A673 (cell line): ENCODE results near the gene NTRK3. TPM values are rescaled to one million over a fixed set of nuclear protein-coding genes. Genes with fewer than 3 reads are reported as not detected.

Experiments used
- BruUV-seq: library from RNA; stranded (reverse); fragments of 400-500 nt; replicated peaks from 2 replicates; lab custom pipeline; 2021; lab: Mats Ljungman, UMichigan
- CTCF ChIA-PET: fragments of 300-600 bp; sonication (Branson Sonifier 250); formaldehyde crosslinking; loops from one replicate; lab custom pipeline; 2022; ENCODE audit warnings: antibody characterized with exemption; lab: Charles Lee
- POLR2A ChIA-PET: fragments of 300-600 bp; sonication (Branson Sonifier 250); formaldehyde crosslinking; loops from one replicate; lab custom pipeline; 2022; ENCODE audit warnings: antibody characterized with exemption; ENCODE audit not compliant: low non-redundant PET; lab: Charles Lee
- DNase-seq: peaks from one replicate; pipeline ENCODE4 v3.0.0-alpha.2; 2015; ENCODE audit warnings: low spot score
- H3K27ac ChIP-seq: fragments of 200-600 bp; sonication (generic); 2 replicates; pipeline ENCODE4 v1.5.1; 2016; ENCODE audit warnings: mixed run types, low read depth, mild to moderate bottlenecking, mixed read lengths, antibody characterized with exemption, low read length; ENCODE audit not compliant: poor library complexity, severe bottlenecking
- H3K27me3 ChIP-seq: fragments of 200-600 bp; sonication (generic); replicated peaks from 2 replicates; pipeline ENCODE4 v1.6.1; 2017; ENCODE audit warnings: mixed run types, low read depth, mild to moderate bottlenecking, mixed read lengths, antibody characterized with exemption, low read length; ENCODE audit not compliant: insufficient read depth, poor library complexity
- H3K36me3 ChIP-seq: fragments of 200-600 bp; sonication (generic); 2 replicates; pipeline ENCODE4 v1.6.1; 2016; ENCODE audit warnings: mixed run types, mild to moderate bottlenecking, mixed read lengths, antibody characterized with exemption, low read length; ENCODE audit not compliant: insufficient read depth, poor library complexity, severe bottlenecking
- H3K4me1 ChIP-seq: fragments of 200-600 bp; sonication (generic); 2 replicates; pipeline ENCODE4 v1.6.1; 2017; ENCODE audit warnings: mixed run types, mild to moderate bottlenecking, mixed read lengths, antibody characterized with exemption, low read length; ENCODE audit not compliant: insufficient read depth, poor library complexity, severe bottlenecking
- H3K4me3 ChIP-seq: fragments of 200-600 bp; sonication (generic); 2 replicates; pipeline ENCODE4 v1.5.1; 2016; ENCODE audit warnings: low read depth, mixed run types, mild to moderate bottlenecking, mixed read lengths, low read length; ENCODE audit not compliant: poor library complexity, severe bottlenecking
- H3K9me3 ChIP-seq: fragments of 200-600 bp; sonication (generic); 2 replicates; pipeline ENCODE4 v1.6.1; 2016; ENCODE audit warnings: mixed run types, low read depth, mild to moderate bottlenecking, mixed read lengths, antibody characterized with exemption, low read length; ENCODE audit not compliant: poor library complexity, severe bottlenecking
- EZH2 ChIP-seq: fragments of 200-600 bp; sonication (generic); IDR thresholded peaks from 2 replicates; pipeline ENCODE4 v1.6.1; 2017; ENCODE audit warnings: borderline replicate concordance, low read depth, mild to moderate bottlenecking, mixed read lengths, antibody characterized with exemption, low read length; ENCODE audit not compliant: poor library complexity, severe bottlenecking
- intact Hi-C: fragments of 100-400 bp; cut with micrococcal nuclease; formaldehyde crosslinking; loops from one replicate; pipeline ENCODE4 v1.10.0; 2022; ENCODE audit not compliant: unreplicated experiment
- total RNA-seq: library from RNA; stranded (reverse); gene quantifications from 2 replicates; pipeline ENCODE4 v1.2.3, GENCODE V29; 2021
- TF ChIP-seq, protein P1 (sequence below): fragments of 300-800, 200-600 bp; sonication (generic); conservative IDR thresholded peaks from 2 replicates; pipeline ENCODE4 v1.5.1; 2017; ENCODE audit warnings: low read depth, mild to moderate bottlenecking, antibody characterized with exemption, low read length, moderate library complexity, mixed read lengths

Gene NTRK3
- total RNA-seq, 1 experiment from 2014 or later = not detected

DNA sequence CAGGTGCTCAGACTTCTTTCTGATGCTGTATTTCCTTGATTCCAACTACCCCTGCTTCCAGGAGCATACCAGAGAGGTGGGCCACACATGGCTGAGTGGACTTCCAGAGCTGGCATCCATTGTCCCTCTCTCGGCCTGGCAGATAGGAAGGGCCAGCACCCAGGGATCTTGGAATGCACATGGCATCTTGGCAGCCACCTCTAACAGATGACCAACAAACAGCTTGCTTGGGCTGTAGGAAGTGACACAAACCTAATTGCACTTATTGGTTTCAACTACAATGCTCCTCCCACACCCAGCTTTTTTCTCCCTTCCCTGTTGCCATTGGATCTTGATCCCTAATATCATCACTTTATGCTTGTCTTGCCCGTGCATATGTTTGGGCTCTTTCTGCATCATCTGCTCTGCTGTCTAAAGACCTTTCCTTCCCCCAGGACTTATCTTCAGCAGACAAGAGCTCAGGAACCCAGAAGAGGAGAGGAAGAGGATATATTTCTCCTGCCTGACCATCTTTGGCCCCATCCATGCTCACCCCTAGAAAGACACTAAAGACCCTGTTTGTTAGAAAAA, 294.6 kb downstream of the NTRK3 start:
- BruUV-seq = no TSS peak
- DNase-seq = no peak
- peaks cover 2% of the 10 kb centered on the region for H3K27me3 ChIP-seq
- H3K4me1 ChIP-seq = no peaks in the 10 kb centered on the region
- no peaks in the 10 kb centered on the region for H3K9me3 ChIP-seq
- intact Hi-C loops = no loop called here
- H3K36me3 ChIP-seq = no peaks in the 10 kb centered on the region
- H3K4me3 ChIP-seq = no peak overlapping the region
- POLR2A ChIA-PET = no interaction called here
- CTCF ChIA-PET = no interaction called here
- H3K27ac ChIP-seq = no peak overlapping the region
- TF ChIP-seq EZH2 = no peak
- TF ChIP-seq, protein P1, sequence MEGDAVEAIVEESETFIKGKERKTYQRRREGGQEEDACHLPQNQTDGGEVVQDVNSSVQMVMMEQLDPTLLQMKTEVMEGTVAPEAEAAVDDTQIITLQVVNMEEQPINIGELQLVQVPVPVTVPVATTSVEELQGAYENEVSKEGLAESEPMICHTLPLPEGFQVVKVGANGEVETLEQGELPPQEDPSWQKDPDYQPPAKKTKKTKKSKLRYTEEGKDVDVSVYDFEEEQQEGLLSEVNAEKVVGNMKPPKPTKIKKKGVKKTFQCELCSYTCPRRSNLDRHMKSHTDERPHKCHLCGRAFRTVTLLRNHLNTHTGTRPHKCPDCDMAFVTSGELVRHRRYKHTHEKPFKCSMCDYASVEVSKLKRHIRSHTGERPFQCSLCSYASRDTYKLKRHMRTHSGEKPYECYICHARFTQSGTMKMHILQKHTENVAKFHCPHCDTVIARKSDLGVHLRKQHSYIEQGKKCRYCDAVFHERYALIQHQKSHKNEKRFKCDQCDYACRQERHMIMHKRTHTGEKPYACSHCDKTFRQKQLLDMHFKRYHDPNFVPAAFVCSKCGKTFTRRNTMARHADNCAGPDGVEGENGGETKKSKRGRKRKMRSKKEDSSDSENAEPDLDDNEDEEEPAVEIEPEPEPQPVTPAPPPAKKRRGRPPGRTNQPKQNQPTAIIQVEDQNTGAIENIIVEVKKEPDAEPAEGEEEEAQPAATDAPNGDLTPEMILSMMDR = no peak

DNA sequence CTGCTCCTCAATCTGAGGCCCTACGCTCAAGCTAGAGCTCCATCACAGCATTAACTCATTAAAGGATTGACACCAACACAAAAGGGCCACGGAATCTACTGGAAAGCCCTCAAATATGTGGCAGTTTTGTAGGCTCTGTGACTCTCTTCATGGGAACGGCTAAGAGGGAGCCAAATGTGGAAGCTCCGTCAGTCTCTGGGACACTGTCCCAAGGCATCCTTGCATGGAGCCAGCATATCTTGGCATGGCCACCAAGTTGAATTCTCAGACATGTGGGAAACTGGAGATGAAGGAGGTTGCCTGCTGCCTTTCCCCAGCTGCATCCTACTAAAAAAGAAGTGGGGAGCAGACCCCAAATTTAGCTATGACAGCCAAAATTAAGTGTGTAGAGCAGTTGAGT, 296.9 kb downstream of the NTRK3 start:
- intact Hi-C loops = no loop called here
- Histone ChIP-seq H3K9me3 (no peaks in the 10 kb centered on the region), H3K4me3 (no peak overlapping the region), H3K36me3 (no peaks in the 10 kb centered on the region), H3K27me3 (peaks cover 2% of the 10 kb centered on the region), H3K27ac (no peak overlapping the region), H3K4me1 (no peaks in the 10 kb centered on the region)
- no peak for DNase-seq
- no TSS peak for BruUV-seq
- TF ChIP-seq, protein P1 = no peak
- TF ChIP-seq EZH2 = no peak
- POLR2A ChIA-PET = interaction anchor here (0.6 kb wide), 1 partner anchor 135 kb away, joined by 3 read pairs; no protein-coding TSS in a partner anchor
- CTCF ChIA-PET = no interaction called here

DNA sequence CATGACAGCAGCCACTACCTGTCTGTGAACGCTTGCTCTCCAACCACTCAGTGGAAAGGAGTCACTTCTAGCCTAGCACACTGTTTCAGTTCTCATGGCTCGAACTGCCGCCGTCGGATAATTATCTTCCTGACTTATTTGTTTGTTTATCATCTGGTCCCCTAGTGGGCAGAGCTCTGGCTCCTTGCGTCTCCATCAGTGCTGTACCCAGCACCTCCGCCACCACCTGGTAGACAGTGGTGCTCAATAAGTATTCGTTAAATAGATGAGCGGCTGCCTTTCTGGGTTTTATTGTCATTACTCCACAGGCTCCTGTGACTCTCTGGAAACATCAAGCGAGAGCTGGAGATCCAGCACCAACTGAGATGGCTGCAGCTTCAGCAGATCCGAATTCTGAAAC, 297.5 kb downstream of the NTRK3 start:
- peaks cover 2% of the 10 kb centered on the region for H3K27me3 ChIP-seq
- POLR2A ChIA-PET = interaction anchor here (0.6 kb wide), 1 partner anchor 136 kb away, joined by 3 read pairs; no protein-coding TSS in a partner anchor
- no TSS peak for BruUV-seq
- no peak for TF ChIP-seq EZH2
- TF ChIP-seq, protein P1 = no peak
- no peaks in the 10 kb centered on the region for H3K36me3 ChIP-seq
- H3K9me3 ChIP-seq = no peaks in the 10 kb centered on the region
- no peak for DNase-seq
- H3K4me1 ChIP-seq = no peaks in the 10 kb centered on the region
- no peak overlapping the region for H3K27ac ChIP-seq
- no peak overlapping the region for H3K4me3 ChIP-seq
- CTCF ChIA-PET = no interaction called here
- intact Hi-C loops = no loop called here
